Endometrium (tissue), 2 donors: ENCODE results near the gene RLN1.
"Not testable (repeated sequence)": the region's sequence is repeated elsewhere in the genome, so short reads cannot be mapped to it uniquely, and the experiment has no call there.

Experiments
- FAIRE-seq: peaks from 2 replicates; lab custom pipeline; 2012; peaks lifted over from hg19 to GRCh38; lab: Jason Lieb, UNC
- donor health status: control.
- donor health status: control.

Gene RLN1, protein sequence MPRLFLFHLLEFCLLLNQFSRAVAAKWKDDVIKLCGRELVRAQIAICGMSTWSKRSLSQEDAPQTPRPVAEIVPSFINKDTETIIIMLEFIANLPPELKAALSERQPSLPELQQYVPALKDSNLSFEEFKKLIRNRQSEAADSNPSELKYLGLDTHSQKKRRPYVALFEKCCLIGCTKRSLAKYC

DNA sequence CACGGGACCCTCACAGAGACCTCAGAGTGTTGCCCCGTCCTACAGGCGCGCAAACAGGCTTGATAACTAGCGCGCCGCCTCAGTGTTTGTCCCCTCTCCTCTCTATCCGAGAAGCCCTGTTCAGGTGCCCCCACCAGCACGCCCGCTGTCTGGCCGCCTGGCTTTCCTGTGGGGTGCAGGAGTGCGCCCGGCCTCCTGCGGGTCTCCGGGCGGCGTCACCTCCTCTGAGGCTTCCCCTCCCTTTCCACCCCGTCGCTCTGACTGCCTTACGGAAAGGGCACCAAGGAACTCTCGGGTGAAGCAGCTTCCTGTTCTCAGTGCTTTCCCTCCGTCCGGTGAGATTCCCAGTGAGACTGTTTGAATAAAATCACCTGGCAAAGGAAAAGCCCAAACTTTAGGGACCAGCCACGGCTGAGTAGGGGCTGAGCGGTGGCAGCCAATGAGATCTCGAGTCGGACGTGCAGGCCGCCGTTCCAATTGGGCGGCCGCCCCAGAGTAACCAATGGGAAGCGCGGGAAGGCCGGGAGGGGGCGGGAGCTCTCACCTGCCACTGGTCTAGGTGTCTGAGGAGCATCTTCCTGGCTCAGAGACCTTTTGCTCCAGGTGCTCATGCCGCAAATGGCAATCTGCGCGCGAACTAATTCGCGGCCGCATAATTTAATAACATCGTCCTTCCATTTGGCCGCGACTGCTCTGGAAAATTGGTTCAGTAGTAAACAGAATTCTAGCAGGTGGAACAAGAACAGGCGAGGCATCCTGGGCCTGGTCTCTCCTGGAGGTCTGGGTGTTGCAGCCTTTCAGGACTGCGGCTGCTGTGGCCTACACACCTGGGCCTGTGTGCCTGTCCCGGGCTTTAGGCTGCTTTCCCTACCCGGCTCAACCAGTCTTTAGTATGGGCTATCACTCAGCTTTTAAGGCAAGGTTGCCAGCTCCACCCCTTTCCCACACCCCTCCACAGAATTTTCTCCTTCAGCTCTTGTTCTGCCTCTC, at the start of gene RLN1:
TSS of gene RLN1 (minus strand) at position 885 of the 990 bp plus-strand sequence. CDS start at position 755, 130 bp downstream.
- peak; percentile 99 for FAIRE-seq

DNA sequence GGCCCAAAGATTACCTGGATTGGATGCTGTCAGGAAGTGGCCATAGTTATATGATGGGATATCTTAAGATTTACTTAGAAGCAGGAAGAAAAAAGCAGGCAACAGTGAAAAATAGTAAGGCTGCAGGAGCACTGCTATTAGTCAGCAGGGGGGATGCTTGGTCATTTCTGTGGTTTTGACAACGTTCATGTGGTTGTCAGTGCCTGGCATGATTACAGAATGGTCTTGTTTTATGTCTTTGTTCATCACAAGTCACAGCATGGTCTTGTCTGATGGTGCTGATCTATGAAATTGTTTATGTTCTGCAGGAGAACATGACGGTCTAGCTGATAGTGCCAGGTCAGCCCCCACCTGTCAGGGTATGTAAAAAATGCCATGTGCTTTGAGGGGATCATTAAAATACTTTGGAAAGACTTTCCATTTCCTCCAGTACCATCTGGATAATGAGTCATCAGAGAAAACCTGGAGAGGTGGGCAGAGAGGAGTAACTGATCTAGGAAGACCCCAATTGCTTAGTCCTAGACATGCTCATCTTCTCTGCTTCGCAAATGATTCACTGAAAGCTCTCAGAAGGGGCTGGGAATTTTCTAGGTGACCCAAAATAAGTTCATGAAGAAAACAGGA, 49.5 kb upstream of the RLN1 start:
- FAIRE-seq: no peak

DNA sequence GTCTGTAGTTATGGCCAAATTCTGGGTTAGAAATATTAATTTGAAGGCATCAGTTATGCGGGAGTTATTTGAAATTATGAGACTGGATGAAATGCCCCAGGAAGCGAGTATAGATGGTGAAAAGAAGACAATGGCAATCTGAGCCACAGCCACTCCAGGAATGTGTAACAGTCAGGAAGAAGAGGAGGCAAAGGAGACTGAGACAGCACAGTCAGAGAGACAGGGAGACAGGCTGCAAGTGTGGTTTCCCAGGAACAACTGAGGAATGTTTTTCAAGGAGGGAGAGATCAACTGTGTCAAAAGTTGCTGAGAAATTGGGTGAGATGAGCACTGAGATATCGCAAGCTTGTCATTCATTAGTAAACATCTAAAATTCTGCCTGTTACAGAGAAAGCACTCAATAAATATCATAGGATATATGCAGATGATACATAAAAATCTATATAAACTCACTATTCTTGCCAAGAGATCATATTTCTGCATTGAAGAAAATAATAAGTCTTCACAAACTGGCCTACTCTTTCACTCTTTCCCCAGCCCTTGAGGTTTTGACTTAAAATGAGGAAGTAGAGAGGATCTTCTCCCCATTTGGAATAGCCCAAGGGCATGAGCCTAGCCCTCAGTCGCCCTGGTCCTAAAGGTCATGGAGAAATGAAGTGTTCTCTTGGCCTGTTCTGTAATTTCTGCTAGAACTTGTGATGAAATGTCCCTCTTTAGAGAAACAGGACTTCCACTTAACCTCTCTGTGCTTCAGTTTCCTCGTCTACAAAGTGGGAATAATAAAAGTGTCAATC, 48.5 kb upstream of the RLN1 start:
- no peak for FAIRE-seq

DNA sequence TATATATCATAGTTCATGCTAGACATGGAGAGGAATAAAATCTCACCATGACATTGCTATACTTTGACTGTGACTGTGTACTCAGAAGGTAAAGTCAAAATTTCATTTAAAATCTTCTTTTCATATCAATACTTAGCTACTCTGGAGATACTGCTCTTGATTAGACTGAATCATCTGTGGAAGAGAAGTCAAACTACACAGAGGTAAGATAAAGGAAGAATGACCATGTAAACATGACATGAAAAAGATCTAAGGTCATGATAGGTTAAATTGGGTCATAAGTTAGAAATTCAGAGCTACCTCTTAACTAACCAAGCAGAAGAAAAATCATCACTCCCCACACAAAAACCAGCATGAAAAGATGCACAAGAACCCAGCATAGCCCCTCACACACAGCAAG, 44.8 kb upstream of the RLN1 start:
- FAIRE-seq: no peak

DNA sequence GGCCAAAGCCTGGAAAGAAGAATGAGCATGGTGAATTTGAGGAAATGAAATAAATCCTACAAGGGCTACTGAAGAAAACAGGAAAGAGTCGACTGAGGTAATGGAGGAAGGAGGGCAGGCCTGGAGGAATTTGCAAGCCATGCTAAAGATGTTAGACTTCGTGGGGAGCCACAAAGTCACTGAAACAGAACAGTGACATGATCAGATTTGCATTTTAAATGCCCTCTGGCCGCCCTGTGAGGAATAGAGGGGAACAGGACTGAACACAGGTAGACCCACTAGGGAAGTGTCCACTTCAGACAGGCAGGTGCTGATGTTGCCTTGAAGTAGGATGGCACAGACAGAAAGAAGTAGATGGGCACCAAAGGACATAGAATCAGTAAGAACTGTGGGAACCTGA, 42.8 kb upstream of the RLN1 start:
- no peak for FAIRE-seq

DNA sequence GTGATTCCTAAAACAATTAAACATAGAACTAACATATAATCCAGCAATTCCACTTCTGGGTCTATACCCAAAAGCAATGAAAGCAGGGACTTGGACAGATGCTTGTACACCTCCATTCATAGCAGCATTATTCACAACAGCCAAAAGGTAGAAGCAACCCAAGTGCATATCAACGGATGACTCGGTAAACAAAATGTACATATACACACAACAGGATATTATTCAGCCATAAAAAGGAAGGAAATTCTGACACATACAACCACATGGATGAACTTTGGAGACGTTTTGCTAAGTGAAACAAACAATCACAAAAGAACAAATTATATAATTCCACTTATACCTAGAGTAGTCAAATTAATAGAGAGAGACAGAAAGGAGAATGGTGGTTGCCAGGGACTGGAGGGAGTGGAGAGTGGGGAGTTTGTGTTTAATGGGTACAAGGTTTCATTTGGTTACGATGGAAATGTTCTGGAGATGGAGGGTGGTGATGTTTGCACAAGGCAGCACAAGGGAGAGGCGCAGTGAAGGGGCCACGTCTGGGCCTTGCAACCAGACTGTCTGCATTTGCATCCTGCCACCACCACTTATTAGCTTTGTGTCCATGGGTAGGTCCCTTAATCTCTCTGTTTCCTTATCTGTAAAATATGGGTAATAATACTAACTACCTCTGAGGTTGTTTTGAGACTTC, 36.3 kb upstream of the RLN1 start:
- peak; percentile 26 for FAIRE-seq

DNA sequence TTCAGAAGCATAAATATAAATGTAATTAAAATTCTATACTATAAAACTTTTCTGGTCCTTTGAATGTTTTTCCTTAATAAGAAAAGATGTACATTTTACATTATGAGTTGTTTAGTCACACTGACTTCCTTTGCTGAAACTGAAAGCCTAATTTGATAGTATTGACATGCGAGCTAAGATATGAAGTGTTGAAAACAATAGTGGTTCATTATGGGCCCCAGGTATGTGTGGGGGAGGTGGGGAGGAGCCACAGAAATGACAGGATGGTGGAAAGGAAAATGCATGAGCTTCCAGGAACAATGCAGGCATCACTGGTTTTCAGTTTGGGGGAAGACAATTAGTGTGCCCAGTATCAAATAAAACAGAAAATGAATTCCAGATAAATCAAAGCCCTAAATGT, 35.4 kb upstream of the RLN1 start:
- no peak for FAIRE-seq

DNA sequence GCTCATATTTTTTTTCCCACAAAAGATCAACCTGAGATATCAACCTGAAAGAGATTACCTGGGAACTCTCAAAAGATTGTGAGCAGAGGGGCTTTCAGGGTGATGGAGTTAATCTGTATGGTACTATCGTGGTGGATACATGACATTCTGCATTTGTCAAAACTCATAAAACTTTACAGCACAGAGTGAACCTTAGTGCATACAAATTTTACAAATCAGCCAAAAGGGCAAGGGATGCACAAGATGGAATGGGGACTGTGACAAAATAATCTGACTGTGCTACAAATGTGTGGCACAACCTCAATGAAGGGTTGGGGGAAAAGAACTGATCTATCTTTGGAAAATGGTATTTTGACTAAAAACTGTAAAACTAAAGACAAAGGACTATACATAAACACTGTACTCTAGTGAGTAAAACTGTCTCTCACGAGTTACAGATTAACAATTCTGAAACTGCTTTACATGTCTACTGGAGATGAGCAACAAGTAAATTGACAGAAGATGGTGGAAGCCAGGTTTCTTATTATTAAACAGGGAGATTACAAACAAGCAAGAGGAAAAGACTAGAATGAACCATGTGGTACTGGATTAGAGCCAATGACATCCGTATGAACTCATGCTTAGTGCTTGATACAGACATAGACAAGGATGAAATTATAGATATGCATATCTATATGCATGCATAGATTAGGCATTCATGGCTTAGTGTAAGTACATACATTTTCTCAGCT, 24.8 kb upstream of the RLN1 start:
- no peak for FAIRE-seq

DNA sequence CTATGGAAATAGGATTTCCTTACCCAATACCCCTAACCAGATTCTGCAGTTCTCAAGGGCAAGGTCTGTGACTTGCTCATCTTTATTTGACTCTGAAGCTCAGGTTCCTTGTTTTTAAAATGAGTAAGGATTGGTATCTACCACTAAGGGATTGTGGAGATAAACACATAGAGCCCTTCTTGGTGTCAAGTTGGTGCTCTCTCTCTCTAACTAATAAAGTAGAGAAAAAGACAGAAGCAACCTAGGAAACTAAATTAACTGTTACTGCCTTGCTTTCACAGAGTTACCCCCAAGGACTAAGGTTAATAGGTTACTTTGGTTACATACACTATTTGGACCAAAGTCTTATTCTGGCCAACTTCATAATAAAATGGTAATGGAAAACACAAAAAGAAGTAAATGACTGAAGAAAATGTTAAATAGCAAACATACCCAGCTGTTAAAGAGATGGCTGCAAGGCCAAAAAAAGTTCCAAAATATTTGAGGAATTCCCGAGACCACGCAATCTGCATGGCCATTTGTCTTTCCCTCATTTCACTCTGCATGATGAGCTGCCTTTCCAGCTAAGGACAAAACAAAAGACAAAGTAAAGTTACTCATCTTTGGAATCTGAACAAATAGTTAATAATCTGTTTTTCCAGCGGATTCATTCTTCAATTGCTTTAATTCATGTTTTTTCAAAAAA, 21.8 kb upstream of the RLN1 start:
- no peak for FAIRE-seq

DNA sequence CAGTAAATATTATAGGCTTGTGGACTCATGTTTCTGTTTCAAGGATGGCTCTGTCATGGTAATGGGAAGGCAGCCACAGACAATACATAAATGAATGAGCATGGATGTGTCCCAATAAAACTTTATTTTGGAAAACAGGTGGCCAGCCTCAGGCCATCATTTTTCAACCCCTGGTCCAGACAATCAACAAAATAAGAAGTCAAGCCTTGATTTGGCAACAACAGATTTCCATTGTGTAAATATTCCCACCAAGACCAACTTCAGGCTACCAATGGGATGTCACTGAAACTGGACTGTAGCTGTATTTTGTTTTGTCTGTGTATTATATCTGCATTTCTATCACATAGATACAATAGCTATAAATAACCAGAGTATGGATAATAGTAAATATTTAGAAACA, 20.7 kb upstream of the RLN1 start:
- FAIRE-seq: peak; percentile 18

DNA sequence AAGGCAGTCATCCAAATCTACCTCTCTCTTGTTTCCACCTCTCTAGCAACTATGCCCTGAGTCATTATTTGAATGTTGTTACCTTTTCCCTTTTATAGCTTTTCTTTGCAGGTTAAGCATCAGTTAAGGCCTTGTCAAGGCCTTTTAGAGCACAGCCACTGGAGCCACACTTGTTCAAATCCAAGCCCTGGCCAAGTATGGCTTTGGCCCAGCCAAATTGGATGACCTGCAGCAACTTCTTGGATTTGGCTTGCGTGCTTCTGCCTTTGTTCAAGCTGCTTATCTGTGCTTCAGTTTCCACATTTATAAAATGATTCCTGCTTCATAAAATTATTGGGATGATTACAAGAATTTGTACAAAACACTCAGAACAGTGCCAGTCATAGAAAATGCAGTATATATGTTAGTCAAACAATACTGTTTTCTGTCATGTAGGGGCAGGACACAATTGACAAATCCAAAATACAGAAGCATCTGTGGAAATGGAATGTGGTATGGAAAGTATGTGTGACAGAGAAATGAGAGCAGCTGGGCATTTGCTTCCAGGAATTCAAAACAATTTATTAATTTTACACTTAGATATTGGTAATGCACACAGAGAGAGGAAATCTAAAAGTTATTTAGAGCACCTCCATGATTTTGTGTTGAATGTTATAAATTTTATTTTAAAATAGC, 17.9 kb upstream of the RLN1 start:
- no peak for FAIRE-seq

DNA sequence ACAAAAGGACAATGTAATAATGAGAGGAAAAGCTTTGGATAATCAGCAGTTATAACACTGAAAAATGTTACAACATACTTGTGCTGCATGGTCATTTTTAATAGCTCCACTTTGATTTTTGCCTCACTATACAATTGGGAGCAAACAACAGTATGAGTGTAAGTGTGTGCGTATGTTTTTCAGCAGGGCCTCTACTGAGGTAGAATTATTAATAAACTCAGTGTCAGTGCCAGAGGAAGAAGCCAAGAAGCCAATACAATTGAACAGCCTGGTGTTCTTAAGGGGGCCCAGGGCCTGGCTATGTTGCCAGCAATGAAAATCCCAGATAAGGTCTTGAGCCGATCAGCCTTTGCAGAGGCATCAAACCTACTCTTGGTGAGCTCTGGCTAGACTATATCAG, 16.1 kb upstream of the RLN1 start:
- FAIRE-seq: no peak

DNA sequence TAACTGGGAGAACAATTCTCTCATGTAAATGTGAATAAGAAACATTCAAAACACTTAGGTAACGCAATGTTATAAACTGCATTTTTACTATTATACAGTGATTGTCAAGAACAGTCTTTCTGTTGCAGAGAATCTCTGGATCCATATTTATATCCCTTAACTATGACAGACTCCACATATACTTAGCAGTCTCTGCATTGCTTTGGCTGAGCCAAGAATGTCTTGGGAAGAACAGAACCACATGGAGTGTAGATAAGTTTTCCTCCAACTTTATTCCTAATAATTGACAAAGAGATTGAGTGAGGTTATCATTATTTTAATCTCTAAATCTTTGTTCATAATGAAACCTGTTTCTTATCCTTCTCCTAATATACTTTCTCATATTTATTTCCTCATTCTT, 15.6 kb upstream of the RLN1 start:
- peak; percentile 65 for FAIRE-seq

DNA sequence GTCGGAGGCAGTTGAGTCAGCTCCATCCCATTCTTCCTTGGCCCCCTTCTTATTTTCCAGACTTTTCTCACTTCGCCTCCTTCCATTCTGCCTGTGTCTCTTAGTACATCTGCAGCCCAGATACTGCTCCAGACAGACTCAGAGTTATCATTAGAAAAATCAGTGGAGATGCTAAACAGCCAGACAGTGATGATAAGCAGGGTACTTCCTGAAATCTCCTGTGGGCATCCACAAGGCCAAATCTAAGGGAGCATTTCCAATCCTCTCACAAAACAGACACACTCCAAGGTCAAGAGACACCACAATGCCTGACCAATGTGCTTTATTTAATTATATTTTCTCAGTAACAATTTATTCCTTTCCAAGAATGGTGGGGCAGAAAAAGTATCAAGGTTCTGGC, 14.5 kb upstream of the RLN1 start:
- FAIRE-seq: peak; percentile 80

DNA sequence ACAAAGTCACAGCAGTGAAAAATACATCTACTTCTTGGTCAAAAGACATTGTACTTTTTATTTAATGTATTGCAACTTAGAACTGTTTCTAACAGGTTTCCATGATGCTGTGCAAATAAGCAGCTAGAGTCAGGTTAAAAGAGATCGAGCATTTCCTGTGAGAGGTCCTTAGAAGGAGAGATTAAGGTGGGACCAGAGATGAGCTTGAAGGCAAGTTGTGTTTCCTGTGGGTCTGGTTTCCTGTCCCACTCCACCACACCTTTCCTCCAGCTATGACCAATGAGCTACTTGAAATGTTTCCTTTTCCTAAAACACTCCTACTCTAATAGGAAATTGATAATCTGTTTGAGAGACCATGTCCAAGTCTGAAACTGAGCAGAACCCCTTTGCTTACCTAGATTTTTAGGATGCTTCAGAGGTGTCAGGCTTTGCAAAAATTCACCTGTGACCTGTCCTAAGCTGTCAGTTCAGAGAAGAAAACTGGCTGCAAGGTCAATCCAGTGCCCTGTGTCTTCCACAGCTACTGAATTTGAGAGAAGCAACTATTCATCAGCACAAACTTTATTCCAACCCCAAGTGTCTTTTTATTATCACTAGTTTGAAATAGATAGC, 13.1 kb upstream of the RLN1 start:
- FAIRE-seq: no peak

DNA sequence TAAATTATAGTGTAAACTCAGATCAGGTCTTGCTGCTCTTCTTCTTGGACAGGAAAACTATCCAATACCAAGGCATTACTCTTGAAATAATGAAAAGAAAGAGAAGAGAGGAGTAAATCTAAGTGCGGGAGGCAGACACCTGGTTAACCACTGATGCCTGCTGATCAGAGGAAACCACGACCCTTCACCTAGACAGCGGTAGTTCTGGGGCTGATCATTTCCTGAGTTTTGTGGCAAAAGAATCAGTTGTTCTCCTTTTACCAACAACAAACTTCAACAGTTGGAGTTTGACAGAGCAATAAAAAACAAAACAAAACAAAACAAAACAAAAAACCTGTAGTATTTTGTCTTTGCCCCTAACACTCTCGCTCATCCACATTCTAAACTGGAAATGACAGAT, 3.0 kb downstream of the RLN1 start:
- no peak for FAIRE-seq

DNA sequence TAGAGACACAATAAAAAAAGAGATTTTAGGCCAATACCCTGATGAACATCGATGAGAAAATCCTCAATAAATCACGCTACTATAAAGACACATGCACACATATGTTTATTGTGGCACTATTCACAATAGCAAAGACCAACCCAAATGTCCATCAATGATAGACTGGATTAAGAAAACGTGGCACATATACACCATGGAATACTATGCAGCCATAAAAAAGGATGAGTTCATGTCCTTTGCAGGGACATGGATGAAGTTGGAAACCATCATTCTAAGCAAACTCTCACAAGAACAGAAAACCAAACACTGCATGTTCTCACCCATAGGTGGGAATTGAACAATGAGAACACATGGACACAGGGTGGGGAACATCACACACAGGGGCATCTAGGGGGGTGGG, 8.4 kb downstream of the RLN1 start:
- not testable (repeated sequence) for FAIRE-seq

DNA sequence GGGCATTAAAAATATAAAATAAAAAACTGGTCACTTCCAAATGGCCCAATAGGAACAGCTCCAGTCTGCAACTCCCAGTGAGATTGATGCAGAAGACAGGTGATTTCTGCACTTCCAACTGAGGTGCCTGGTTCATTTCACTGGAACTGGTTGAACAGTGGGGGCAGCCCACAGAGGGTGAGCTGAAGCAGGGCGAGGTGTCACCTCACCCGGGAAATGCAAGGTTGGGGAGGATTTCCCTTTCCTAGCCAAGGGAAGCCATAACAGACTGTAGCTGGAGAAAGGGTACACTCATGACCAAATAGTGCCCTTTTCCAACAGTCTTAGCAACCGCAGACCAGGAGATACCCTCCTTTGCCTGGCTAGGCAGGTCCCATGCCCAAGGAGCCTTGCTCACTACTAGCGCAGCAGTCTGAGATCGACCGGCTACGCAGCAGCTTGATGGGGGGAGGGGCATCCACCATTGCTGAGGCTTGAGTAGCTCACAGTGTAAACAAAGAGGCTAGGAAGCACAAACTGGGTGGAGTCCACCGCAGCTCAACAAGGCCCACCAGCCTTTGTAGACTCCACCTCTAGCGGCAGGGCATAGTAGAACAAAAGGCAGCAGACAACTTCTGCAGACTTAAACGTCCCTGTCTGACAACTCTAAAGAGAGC, 12.7 kb downstream of the RLN1 start:
- FAIRE-seq: no peak

DNA sequence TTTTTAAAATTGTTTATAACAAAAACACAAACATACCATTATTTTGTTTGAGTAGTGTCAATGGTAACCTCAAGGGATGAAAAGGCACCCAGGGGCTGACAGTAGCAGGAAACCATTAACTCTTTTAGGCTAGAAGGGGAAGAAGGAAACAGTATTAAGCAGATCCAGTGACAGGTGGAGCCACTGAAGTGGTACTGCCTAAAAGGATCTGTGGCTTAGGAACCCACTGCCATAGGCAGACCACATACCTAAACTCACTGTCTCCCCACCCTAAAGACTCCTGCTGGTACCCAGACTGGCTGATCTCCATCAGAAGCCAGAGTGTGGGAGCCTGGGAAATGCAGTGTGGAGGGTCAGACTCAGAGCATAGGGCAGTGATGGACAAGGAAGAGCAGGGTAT, 13.5 kb downstream of the RLN1 start:
- no peak for FAIRE-seq
